Keratinocyte (primary cell): Measurements from ENCODE around the gene MID1.

ENCODE experiments used
- EZH2 ChIP-seq: IDR thresholded peaks from one replicate; pipeline ENCODE4 v1.6.1; 2012; ENCODE audit warnings: inconsistent platforms, mild to moderate bottlenecking, low read length, moderate library complexity
- TF ChIP-seq, protein P1 (sequence below), 3 experiments: IDR thresholded peaks in 1 of 3; conservative IDR thresholded peaks in 1 of 3; optimal IDR thresholded peaks in 1 of 3; 2 replicates in 2 of 3; 3 replicates in 1 of 3; pipeline versions ENCODE3 to v1.5.1; 2011; ENCODE audit warnings: low read length in 3 of 3, mild to moderate bottlenecking in 3 of 3, moderate library complexity in 2 of 3, control low read depth in 1 of 3, inconsistent platforms in 1 of 3; ENCODE audit not compliant: insufficient read depth in 2 of 3; ENCODE audit errors: extremely low read depth in 1 of 3

DNA sequence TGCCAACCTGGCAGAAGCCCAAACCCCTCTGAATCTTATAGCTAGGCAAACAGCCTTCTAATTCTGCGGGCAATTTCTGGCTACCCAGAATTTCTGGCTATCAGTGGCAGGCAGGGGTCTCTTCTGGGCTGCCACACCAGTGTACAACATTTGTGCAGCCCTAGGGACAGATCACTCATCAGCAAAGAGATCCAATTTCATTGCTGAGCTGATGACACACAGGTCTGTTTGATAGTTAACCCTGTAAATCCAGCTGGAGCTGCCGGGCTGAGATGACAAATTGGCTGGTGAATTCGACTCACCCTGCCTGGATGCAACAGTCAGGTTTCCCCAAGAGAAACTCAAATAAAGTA lies 2.4 kb downstream of the MID1 start:
- TF ChIP-seq, protein P1, sequence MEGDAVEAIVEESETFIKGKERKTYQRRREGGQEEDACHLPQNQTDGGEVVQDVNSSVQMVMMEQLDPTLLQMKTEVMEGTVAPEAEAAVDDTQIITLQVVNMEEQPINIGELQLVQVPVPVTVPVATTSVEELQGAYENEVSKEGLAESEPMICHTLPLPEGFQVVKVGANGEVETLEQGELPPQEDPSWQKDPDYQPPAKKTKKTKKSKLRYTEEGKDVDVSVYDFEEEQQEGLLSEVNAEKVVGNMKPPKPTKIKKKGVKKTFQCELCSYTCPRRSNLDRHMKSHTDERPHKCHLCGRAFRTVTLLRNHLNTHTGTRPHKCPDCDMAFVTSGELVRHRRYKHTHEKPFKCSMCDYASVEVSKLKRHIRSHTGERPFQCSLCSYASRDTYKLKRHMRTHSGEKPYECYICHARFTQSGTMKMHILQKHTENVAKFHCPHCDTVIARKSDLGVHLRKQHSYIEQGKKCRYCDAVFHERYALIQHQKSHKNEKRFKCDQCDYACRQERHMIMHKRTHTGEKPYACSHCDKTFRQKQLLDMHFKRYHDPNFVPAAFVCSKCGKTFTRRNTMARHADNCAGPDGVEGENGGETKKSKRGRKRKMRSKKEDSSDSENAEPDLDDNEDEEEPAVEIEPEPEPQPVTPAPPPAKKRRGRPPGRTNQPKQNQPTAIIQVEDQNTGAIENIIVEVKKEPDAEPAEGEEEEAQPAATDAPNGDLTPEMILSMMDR (optimal IDR thresholded peaks at IDR 0.05 in 1 of 3, IDR thresholded peaks at IDR 0.05 in 1 of 3, conservative IDR thresholded peaks at IDR 0.05 in 1 of 3; ENCODE audit: extremely low read depth in 1 of 3, insufficient read depth in 2 of 3, low read length in 3 of 3) = no peak
- no peak for TF ChIP-seq EZH2
